HuH-7.5 (cell line): ENCODE results near the gene KIF2C.
A peak's percentile ranks its signal among the peaks of the same experiment; 100 is the strongest.
"Not testable (repeated sequence)": the region's sequence is repeated elsewhere in the genome, so short reads cannot be mapped to it uniquely, and the experiment has no call there.

Source experiments
- DNase-seq: peaks from one replicate; pipeline ENCODE4 v3.0.0; 2011; ENCODE audit warnings: low spot score

The KIF2C gene

DNA sequence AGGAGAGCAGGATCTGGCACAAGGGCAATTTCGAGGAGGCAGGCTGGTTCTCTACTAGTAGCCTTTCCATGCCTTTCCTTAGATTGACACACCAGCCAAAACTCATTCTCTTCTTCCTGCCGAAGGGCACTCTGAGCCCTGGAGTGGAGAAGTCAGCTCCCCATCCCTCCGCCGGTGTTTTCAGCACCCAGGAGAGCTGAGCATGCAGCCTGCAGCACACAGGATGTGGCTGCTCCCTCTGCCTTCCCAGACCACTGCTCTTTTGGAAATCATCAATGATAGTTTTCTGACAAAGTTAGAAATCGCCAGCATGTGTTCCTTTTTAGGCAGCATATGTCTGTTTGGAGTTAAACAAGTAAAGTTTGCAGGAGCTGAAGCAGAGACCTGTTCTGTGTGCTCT is 20.3 kb upstream of the KIF2C start:
- DNase-seq: peak; percentile 4

DNA sequence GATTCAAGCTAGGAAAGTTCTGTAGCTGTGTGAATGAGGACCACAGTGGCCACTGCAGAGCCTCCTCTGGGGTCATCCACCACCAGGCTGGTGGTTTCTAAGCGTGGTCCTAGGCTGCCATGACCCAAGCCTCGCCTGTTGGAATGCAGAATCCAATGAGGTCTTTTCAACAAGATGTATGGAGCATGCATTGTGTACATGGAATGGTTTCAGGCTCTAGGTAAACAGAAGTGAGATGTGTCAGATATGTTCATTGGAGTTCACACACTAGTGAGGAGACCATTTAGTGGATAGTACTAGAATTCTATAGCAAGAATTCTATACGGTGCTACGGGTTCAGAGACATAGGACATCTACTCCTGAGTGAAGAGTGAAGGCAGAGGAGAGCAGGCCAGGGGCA is 19.4 kb upstream of the KIF2C start:
- peak; percentile 3 for DNase-seq

DNA sequence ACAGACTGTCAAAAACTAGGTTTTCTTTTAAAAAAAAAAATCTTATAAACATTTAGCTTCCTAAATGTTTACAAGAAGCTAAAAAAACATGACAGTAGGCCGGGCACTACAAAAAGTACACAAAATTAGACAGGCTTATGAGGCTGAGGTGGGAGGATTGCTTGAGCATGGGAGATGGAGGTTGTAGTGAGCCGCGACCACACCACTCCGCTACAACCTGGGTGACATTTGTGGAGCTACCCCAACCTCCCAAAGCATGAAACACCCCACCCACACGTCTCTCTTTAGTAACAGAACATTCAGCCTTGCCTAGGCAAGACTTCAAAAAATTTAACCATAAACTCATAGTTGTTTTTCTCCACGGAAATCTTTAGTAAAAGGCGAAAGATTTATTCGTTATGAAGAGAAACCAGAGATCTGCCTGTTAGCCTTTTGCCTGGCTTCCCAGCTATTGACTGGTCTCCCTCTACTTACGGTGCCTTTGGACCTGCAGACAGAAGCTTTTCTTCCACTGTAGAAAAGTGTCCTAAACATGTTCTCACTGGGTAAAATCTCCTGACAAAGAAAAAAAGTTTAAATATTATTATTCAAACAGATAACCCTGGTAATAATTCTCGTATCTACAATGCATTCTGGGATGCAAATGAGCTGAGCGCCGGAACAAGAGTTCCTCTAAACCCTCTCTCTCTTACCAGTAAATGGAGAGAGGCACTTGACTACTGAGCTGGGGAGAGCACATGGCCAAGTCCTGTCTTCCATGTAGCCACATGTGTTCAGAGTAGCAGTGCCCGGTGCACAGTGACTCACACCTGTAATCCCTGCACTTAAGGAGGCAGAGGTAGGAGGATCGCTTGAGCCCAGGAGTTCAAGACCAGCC is 17.9 kb upstream of the KIF2C start:
- peak; percentile 9 for DNase-seq

DNA sequence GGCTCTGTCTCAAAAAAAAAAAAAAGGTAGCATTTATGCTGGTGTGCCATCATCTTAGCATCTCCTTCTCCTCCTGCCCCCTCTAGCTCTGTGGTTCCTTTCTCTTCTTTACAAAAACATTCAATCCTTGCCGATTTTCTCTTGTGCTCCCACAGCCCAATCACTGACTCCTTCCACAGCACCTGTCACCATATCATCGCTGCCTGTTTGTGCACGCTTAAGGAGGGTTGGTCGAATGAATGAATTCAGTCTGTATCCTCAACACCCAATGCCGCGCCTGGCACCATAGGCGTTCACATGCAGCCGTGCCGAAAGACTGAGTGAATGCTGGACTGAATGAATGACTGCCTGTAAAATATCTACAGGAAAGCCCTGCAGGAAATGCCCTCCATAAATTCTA is 16.6 kb upstream of the KIF2C start:
- DNase-seq: peak; percentile 3

DNA sequence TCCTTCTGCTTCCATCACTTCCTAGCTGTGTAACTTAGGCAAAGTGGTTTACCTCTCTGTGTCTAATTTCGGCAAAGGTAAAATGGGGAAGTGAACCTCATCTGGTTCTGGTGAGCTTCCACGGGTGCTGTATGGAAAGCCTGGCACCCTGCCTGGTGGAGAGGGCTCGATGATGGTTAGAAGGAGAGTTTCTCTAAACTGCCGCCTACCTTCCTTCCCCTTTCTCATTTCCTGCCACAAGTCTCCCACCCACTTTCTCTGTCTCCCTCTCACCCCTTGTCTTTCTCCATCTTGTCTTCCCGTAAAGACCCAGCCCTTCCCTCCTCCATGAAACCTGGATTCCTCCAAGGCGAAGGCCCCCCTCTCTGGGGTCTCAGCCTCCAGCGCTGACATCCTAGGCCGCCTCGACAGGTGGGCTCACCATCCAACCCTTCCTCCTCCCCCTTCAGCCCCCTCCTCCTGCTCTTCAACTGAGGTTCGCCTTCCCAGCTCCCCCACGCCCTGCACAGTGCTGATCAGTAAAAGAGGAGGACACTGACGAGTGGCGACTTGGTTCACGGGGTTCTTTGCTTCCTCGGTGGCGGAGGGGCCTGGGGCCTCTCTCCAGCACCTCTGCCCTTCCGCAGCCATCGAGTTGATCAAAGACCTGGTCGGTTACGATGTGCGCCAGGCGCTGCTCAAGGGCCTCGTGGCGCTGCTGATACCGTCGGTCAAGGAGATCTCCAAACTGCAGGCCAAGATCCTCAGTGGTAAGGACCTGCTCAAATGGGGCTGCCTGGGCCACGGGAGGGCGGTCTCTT is 15.9 kb upstream of the KIF2C start:
- peak; percentile 7 for DNase-seq

DNA sequence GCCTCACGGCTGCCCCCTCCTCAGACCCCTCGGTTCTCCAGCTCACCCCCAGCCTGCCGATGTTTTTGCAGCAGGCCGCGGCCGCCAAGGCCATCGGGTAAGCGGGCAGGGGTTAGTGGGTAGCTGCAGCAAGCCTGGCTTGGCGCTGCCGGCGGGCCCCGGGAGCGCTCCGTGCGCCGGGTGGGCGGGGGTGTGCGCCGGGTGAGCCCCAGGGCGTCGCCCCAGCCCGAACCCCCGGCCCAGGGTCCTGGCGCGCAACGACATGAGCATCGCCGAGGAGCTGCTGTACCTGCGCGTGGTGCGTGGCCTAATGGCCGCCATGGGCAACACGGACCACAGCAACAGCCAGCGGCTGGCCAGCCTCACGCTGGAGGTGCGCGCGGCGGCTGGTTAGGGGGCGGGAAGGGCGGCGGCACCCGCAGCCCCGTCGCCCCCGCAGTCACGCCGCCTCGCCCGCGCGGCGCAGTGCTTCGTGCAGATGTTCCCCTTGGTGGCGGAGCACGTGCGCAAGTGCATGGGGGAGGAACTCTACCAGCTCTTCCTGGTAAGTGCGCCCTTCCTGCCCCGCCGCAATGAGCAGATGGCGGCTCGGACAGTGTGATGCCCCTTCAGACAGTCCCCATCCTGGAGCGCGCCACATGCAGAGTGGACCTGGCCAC is 15.2 kb upstream of the KIF2C start:
- DNase-seq: peak; percentile 0

DNA sequence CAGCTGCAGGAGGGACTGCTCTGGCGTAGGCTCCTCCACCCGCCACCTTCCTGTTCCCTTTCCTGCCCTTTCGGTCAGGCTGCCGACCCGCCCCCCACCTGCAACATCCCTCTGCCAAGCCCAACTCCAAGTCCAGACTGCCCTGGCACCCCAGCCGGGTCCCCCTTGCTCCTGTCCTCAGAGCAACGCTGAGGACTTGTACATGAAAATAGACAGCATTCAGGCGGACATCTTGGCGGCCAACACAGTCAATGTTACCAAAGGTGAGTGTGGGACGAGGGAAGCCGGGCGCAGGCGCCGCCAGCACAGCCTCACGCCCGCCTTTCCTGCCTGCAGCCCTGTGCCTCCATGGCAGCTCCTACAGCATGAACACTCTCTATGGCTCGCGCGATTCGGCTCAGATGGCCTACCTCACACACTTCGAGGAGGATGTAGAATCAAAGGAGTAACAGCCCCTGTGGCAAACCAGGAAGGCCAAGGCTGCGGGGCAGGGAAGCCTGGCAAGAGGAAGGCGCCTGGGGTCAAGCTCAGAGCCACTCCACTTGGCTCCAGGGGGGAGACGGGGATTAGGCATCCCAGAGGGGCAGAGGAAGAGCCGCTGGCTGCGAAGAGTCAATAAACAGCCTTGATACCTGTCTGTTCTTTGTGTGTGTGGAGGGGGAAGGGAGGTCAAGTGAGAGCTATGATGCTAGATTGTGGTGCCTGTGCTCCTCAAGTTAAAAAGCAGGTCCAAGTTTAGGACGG is 14.5 kb upstream of the KIF2C start:
- DNase-seq: peak; percentile 3

DNA sequence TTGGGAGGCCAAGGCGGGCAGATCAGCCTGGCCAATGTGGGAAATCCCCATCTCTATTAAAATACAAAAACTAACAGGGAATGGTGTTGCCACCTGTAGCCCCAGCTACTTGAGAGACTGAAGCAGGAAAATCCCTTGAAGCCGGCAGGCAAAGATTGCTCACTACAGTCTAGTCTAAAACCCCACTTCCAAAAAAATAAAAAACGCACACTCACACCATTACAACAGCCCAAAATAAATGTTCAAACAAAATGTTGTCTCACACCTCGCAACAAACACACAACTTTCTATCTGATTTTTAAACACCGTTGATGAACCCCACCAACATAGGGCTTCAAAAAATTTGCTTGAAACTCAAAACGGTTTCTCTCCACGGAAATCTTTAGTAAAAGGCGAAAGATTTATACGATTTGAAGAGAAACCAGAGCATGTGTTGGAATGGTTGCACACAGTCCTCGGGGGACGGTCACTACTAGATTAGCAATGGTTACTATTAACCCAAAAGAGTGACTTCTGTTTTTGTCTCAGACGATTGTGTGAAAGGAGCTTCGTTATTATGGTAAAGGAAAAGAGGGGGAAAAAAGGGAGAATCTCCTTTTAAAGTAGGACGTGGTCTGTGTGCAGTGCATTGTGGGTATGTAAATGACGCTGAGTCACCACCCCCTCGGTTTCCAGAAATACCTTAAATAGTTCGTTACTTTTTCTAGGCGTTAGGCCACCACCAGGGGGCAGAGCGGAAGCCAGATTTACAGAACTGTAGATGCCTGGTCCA is 8.7 kb upstream of the KIF2C start, which contains the start of gene RNU5D-1:
TSS of gene RNU5D-1 (minus strand) at position 430 of the 772 bp plus-strand sequence.
- peak; percentile 87 for DNase-seq

DNA sequence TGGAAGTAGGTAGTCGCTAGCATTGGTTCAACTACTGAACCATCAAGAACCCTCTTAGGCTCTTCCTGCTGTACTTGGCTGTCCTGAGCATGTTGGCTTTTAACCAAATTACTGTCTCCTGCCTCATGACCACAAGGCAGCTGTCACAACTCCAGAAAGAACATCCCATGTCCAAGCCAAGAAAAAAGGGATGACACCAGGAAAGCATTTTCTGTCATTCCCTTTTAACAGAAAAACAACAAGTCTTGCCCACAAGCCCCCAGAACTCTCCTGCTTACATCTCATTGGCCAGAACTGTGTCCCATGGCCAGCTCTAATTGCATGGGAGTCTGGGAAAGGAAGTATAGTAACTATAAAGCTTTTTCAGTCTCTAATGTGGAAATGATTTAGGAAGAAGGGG is 6.3 kb upstream of the KIF2C start:
- DNase-seq: no peak

DNA sequence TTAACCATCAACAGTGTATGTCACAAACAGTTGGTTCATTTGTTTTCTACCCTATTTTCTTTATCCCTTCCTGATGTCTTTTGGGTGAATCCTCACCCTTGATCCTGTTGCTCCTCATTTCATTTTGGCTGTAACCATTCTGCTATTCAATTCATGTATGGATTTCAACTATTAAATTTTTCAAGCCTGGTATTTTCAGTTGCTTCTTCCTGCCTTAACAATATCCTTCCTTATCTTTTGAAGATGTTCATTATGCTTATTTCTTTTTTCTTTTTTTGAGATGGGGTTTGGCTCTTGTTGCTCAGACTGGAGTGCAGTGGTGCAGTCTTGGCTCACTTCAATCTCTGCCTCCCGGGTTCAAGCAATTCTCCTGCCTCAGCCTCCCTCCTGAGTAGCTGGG is 5.9 kb upstream of the KIF2C start:
- no peak for DNase-seq

DNA sequence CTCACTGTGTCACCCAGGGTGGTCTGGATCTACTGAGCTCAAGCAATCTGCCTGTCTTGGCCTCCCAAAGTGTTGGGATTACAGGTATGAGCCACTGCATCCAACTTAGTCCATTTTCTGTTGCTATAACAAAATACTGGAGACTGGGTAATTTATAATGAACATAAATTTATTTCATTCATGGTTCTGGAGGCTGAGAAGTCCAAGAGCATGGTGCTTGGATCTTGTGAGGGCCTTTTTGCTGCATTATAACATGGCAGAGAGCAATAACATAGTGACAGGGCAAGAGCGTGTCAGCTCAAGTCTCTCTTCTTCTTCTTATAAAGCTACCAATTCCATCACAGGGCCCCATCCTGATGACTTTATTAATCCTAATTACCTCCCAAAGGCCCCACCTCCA is 3.6 kb upstream of the KIF2C start:
- no peak for DNase-seq

DNA sequence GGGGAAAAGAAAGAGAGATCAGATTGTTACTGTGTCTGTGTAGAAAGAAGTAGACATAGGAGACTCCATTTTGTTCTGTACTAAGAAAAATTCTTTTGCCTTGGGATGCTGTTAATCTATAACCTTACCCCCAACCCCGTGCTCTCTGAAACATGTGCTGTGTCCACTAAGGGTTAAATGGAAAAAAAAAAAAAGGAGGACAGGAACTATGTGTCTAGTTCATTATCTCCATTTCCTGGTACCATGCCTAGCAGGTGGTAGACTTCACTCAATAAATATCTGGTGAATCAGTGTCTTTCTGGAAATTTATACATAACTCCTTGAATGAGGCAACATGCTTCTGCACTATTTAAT is 707 bp upstream of the KIF2C start:
- DNase-seq: not testable (repeated sequence)

DNA sequence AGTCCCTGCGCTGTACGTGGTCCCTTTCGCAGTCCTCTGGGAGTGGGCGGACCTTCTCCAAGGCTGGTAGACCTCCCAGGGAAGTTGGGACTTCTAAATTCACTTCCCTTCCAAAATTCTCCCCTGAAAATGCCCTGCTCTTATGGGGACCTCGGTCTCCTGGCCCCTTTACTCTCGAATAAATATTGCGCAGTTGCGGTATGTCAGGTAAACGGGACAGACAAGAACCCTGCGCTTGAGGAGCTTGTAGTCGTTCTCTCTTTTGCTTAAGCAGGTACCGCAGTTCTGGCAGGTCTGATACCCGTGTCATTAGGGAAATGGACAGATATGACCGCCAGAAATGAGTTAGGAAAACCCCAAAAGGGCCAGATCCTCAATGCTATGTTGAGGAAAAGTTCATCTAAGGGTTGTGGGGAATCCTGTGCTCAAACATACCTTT is 561 bp downstream of the KIF2C start:
- DNase-seq: no peak

DNA sequence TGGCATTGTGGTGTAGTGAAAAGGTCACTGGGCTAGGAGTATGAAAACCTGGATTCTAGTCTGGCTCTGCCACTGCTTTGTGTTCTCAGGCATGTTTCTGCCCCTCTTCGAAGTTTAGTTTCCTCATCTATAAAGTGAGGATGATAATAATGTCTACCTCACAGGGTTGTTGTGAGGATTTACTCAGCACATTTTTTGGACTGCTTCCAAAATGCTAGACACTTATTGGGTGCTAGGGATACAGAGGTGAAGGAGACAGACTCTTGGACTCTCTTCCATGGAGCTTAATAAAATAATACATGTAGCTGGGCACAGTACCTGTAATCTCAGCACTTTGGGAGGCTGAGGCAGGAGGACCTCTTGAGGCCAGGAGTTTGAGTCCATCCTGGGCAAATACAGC is 3.6 kb downstream of the KIF2C start:
- no peak for DNase-seq

DNA sequence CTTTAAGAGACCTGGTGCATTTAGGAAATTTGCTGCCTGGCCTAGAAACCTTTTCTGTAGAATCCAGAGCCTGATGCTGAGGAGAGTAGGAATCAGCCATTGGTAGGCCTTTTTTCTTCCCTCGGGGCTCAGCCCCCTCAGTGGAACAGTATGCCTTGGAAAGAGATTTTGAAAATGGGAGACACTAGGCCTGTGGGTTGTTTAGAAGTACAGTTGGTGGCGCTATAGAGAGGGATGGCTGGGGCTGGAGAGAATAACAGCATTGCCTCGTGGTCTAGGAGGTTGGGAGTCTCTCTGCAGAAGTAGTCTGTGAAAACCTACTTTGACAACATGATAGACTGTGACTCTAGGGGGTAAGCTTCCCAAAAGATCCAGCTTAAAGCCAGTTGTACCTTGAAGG is 8.2 kb downstream of the KIF2C start:
- DNase-seq: no peak

DNA sequence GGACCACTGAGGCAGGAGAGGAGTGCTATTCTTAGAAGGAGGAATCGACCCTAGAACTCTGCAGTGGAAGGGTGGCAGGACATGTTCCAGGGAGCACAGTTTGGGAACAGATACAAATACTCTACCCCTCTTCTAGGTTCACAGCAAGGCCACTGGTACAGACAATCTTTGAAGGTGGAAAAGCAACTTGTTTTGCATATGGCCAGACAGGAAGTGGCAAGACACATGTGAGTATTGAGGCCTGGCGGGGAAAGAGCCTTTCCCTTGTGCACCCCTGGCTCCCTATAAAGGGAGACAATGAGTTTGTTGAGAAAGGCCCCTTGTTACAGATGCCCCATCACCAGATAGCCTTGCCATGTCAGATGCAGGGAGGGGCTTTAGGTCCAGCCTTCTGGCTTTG is 17.8 kb downstream of the KIF2C start:
- no peak for DNase-seq

DNA sequence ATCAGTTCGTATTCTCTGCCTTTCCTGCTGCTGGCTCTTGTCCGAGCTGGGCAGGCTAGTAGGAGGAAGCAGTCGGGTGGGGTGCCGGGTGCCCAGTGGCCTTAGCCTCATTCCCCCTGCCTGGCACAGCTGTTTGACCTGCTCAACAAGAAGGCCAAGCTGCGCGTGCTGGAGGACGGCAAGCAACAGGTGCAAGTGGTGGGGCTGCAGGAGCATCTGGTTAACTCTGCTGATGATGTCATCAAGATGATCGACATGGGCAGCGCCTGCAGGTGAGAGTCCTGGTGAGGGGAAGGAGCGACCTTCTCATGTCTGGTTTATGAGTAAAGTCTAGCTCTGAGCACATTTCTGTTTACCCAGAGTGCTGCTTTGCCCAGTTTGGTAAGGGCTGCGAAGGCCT is 19.4 kb downstream of the KIF2C start:
- DNase-seq: no peak

DNA sequence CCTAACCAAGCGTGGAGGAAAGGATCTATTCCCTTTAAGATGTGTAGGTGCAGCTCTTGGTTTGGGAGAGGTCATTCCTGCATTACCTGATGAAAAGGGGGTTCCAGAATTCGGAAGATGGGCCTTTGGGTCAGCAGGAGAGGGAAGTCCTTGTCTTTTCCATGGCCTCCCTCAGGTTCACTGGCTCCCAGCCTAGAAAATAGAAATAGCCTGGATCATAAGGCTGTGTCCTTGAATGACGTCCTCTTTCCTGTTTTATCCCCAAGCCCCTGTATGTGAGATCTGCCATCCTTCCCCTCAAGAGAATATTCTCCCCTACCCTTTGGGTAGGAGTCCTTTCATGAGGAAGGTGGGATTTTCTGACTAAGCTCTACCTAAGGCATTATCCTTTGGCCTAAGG is 21.2 kb downstream of the KIF2C start:
- DNase-seq: no peak

DNA sequence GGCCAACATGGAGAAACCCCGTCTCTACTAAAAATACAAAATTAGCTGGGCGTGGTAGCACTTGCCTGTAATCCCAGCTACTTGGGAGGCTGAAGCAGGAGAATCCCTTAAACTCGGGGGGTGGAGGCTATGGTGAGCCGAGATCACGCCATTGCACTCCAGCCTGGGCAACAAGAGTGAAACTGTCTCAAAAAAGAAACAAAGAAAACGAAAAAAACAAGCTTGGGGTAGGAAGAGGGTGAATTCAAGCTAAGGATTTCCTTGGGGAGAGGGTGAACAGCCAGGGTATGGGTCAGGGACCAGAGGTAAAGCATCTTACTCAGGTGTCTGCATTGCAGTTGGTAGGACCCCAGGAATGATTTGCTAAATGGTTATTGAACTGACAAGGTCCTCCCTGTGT is 26.8 kb downstream of the KIF2C start:
- not testable (repeated sequence) for DNase-seq

DNA sequence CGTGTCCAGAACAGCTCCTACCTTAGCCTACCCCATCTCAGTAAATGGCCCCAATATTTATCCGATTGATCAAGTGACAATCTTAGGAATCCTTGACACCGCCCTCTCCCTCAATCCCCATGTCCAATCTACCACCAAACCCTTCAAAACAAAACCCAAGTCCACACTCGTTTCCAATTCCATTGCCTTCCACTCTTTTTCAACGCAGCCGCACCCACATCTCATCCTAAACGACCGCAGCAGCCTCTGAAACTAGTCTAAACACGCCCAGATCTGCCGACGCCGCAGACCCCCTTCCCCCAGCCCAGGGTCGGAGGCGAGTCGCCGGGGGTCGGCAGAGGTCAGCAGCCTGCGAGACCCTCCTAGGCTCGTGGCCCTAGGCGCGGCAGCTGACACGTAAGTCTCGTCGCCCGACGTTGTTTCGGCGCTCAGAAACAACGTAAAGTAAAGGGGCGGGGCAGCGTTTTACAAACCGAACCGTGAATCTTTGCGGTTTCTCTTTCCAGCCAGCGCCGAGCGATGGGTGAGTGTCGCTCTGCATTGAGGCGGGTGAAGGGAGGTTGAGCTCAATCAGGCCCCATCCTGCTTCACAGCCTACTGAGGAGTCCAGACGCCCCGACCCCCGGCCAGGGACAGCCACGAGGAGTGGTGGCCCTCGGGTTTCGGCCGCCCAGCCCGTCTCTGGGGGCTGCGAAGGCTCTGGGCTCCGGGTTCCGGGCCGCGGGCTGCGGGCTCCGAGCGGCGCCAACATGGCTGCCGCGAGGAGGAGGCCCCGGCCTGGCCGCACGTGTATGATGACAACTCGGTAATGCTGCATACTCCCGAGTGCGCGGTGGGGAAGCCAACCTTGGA is 35.7 kb downstream of the KIF2C start, which contains the start of gene RPS8:
TSS of gene RPS8 (plus strand) at position 463 of the 852 bp plus-strand sequence. CDS start at position 520, 57 bp downstream.
- DNase-seq: peak; percentile 68
